ENCODE results near the gene NOL4L. TPM values are rescaled to one million over a fixed set of nuclear protein-coding genes. Genes with fewer than 3 reads are reported as not detected.

The NOL4L gene
- polyA plus RNA-seq, 4 donors = 16.0 to 97.3 (median 24.0) TPM

GRCh38 chr20:32508775-32509119 is 76.4 kb downstream of the NOL4L start:
- Histone ChIP-seq H3K36me3 (ENCODE audit: control insufficient read depth in 3 of 3, insufficient read depth in 2 of 3, low read depth in 1 of 3, low read length in 3 of 3) (peaks cover 0 to 50% (median 0%) of the 10 kb centered on the region in 3 donors), H3K27me3 (ENCODE audit: control insufficient read depth in 3 of 3, insufficient read depth in 3 of 3, low read length in 3 of 3) (no peaks in the 10 kb centered on the region), H3K4me3 (ENCODE audit: low read depth in 1 of 3, low read length in 3 of 3) (no peak overlapping the region), H3K9me3 (ENCODE audit: control insufficient read depth in 2 of 2, insufficient read depth in 1 of 2, low read depth in 1 of 2, low read length in 1 of 2) (no peaks in the 10 kb centered on the region), H3K4me1 (ENCODE audit: control insufficient read depth in 3 of 3, insufficient read depth in 2 of 3, low read depth in 1 of 3, low read length in 2 of 3) (peaks cover 0 to 28% (median 0%) of the 10 kb centered on the region in 3 donors), H3K27ac (ENCODE audit: low read depth in 1 of 3, low read length in 2 of 3) (no peak overlapping the region)
- 74 to 92% (median 76%) methylated on average over 3 of the region's 3 CpGs for WGBS, 3 donors
- FAIRE-seq = no peak
- no peak for DNase-seq

- H3K27ac ChIP-seq (ENCODE audit: low read depth in 1 of 3, low read length in 2 of 3) = no peak overlapping the region
- peak; percentile 33 to 56 for DNase-seq
Measured at GRCh38 chr20:32507998-32508774, 76.9 kb downstream of the NOL4L start.

DNA sequence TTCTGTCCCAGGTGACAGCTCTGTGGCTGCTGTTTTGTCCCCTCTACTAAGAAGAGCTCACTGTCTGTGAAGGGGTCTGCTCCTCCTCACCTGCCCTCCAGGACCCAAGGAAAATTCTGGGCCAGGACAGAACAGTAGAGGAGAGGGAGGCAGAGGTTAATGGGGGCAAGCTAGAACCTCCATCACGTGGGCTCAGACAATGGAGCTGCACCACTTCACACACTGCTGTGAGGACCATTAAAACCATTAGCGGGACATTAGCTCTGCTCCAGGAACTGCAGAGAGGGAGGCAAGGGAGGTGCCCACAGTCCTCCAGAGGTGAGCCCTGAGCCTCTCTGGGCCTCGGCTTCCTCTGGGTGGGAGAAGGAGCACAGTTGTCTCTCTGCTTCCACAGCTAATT is 78.4 kb downstream of the NOL4L start:
- Histone ChIP-seq H3K27ac (ENCODE audit: low read depth in 1 of 3, low read length in 2 of 3) (no peak overlapping the region), H3K4me1 (ENCODE audit: control insufficient read depth in 3 of 3, insufficient read depth in 2 of 3, low read depth in 1 of 3, low read length in 2 of 3) (peaks cover 0 to 28% (median 0%) of the 10 kb centered on the region in 3 donors), H3K9me3 (ENCODE audit: control insufficient read depth in 2 of 2, insufficient read depth in 1 of 2, low read depth in 1 of 2, low read length in 1 of 2) (no peaks in the 10 kb centered on the region), H3K4me3 (ENCODE audit: low read depth in 1 of 3, low read length in 3 of 3) (no peak overlapping the region), H3K27me3 (ENCODE audit: control insufficient read depth in 3 of 3, insufficient read depth in 3 of 3, low read length in 3 of 3) (no peaks in the 10 kb centered on the region), H3K36me3 (ENCODE audit: control insufficient read depth in 3 of 3, insufficient read depth in 2 of 3, low read depth in 1 of 3, low read length in 3 of 3) (peaks cover 0 to 54% (median 0%) of the 10 kb centered on the region in 3 donors)
- DNase-seq (no peak), FAIRE-seq (no peak)
- WGBS, 3 donors = 65 to 80% (median 69%) methylated on average over 3 of the region's 3 CpGs

More at GRCh38 chr20:32507998-32508774, 76.9 kb downstream of the NOL4L start:
- H3K36me3 ChIP-seq (ENCODE audit: control insufficient read depth in 3 of 3, insufficient read depth in 2 of 3, low read depth in 1 of 3, low read length in 3 of 3) = peaks cover 0 to 52% (median 0%) of the 10 kb centered on the region in 3 donors
- 56 to 67% (median 64%) methylated on average over 11 of the region's 11 CpGs for WGBS, 3 donors
- H3K4me3 ChIP-seq (ENCODE audit: low read depth in 1 of 3, low read length in 3 of 3) = no peak overlapping the region
- FAIRE-seq = no peak
- peaks cover 0 to 28% (median 0%) of the 10 kb centered on the region in 3 donors for H3K4me1 ChIP-seq (ENCODE audit: control insufficient read depth in 3 of 3, insufficient read depth in 2 of 3, low read depth in 1 of 3, low read length in 2 of 3)
- no peaks in the 10 kb centered on the region for H3K9me3 ChIP-seq (ENCODE audit: control insufficient read depth in 2 of 2, insufficient read depth in 1 of 2, low read depth in 1 of 2, low read length in 1 of 2)
- no peaks in the 10 kb centered on the region for H3K27me3 ChIP-seq (ENCODE audit: control insufficient read depth in 3 of 3, insufficient read depth in 3 of 3, low read length in 3 of 3)

DNA sequence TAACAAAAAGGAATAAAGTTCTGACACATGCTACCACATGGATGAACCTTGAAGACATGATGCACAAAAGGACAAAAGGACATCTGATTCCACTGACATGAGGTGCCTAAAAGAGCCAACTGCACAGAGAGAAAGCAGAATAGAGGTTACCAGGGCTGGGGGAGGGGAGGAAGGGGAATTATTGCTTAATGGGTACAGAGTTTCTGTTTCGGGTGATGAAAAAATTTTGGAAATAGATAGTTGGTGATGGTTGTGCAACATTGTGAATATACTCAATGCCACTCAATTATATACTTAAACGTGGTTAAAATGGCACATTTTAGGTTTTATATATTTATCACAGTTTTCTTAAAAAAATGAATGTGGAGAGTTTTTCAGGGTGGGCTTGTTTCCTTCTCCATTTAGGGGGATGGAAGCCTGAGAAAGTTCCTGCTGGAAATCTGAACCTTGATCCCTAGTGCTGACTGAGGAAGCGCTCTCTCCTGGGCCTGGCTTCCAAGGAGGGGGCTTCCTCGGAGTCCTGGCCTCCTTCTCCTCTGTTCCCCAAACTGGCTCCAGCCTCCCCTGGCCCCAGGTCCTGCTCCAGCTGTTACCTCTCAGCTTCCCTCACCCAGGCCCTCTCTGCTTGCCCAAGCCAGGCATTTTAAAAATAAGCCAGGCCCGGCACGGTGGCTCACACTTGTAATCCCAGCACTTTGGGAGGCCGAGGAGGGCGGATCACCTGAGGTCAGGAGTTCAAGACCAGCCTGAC is 79.2 kb downstream of the NOL4L start:
- DNase-seq = no peak
- no peaks in the 10 kb centered on the region for H3K27me3 ChIP-seq (ENCODE audit: control insufficient read depth in 3 of 3, insufficient read depth in 3 of 3, low read length in 3 of 3)
- no peak overlapping the region for H3K4me3 ChIP-seq (ENCODE audit: low read depth in 1 of 3, low read length in 3 of 3)
- FAIRE-seq = no peak
- 82 to 87% (median 86%) methylated on average over 8 of the region's 8 CpGs for WGBS, 3 donors
- H3K4me1 ChIP-seq (ENCODE audit: control insufficient read depth in 3 of 3, insufficient read depth in 2 of 3, low read depth in 1 of 3, low read length in 2 of 3) = peaks cover 0 to 22% (median 0%) of the 10 kb centered on the region in 3 donors
- no peak overlapping the region for H3K27ac ChIP-seq (ENCODE audit: low read depth in 1 of 3, low read length in 2 of 3)
- no peaks in the 10 kb centered on the region for H3K9me3 ChIP-seq (ENCODE audit: control insufficient read depth in 2 of 2, insufficient read depth in 1 of 2, low read depth in 1 of 2, low read length in 1 of 2)
- peaks cover 0 to 52% (median 0%) of the 10 kb centered on the region in 3 donors for H3K36me3 ChIP-seq (ENCODE audit: control insufficient read depth in 3 of 3, insufficient read depth in 2 of 3, low read depth in 1 of 3, low read length in 3 of 3)

GRCh38 chr20:32501709-32502108 is 83.4 kb downstream of the NOL4L start:
- Histone ChIP-seq H3K4me3 (ENCODE audit: low read depth in 1 of 3, low read length in 3 of 3) (no peak overlapping the region), H3K4me1 (ENCODE audit: control insufficient read depth in 3 of 3, insufficient read depth in 2 of 3, low read depth in 1 of 3, low read length in 2 of 3) (peaks cover 0 to 10% (median 0%) of the 10 kb centered on the region in 3 donors), H3K9me3 (ENCODE audit: control insufficient read depth in 2 of 2, insufficient read depth in 1 of 2, low read depth in 1 of 2, low read length in 1 of 2) (no peaks in the 10 kb centered on the region), H3K27ac (ENCODE audit: low read depth in 1 of 3, low read length in 2 of 3) (no peak overlapping the region), H3K36me3 (ENCODE audit: control insufficient read depth in 3 of 3, insufficient read depth in 2 of 3, low read depth in 1 of 3, low read length in 3 of 3) (peaks cover 0 to 31% (median 0%) of the 10 kb centered on the region in 3 donors), H3K27me3 (ENCODE audit: control insufficient read depth in 3 of 3, insufficient read depth in 3 of 3, low read length in 3 of 3) (no peaks in the 10 kb centered on the region)
- no peak for FAIRE-seq
- no peak for DNase-seq
- 77 to 83% (median 80%) methylated on average over 3 of the region's 3 CpGs for WGBS, 3 donors

DNA sequence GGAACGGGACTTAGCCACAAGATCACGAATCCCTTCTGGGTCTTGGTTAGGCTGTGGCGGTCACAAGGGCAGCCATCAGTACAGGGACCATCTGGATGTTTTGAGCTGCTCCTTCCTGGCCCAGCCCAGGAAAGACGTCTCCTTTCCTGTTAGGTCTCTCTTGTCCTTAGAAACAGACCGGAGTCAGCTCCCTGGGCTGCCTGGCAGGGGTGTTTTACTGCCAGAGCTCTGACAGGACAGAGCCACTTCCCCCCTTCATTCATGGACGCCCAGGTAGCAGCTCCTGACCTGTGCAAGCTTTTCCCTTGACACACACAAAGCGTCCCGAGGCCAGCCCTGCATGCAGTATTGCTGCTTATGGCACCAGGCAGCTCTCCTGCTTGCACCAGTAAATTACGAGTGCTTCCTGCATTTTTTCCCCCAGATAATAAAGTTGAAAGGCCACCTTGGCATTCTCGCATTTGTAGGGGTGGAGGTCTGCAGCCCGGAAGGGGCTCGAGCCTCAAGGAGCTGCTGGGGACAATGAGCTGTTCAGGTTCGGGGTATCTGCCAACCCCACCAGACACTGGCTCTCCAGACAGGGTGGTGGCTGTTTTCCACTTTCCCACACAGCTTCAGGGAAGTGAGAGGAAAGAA is 87.4 kb downstream of the NOL4L start:
- FAIRE-seq = no peak
- H3K36me3 ChIP-seq (ENCODE audit: control insufficient read depth in 3 of 3, insufficient read depth in 2 of 3, low read depth in 1 of 3, low read length in 3 of 3) = peaks cover 0 to 32% (median 0%) of the 10 kb centered on the region in 3 donors
- no peaks in the 10 kb centered on the region for H3K27me3 ChIP-seq (ENCODE audit: control insufficient read depth in 3 of 3, insufficient read depth in 3 of 3, low read length in 3 of 3)
- 56 to 78% (median 62%) methylated on average over 13 of the region's 13 CpGs for WGBS, 3 donors
- H3K4me3 ChIP-seq (ENCODE audit: low read depth in 1 of 3, low read length in 3 of 3) = no peak overlapping the region
- no peaks in the 10 kb centered on the region for H3K9me3 ChIP-seq (ENCODE audit: control insufficient read depth in 2 of 2, insufficient read depth in 1 of 2, low read depth in 1 of 2, low read length in 1 of 2)
- H3K27ac ChIP-seq (ENCODE audit: low read depth in 1 of 3, low read length in 2 of 3) = peak overlapping the region in 1 of 3 donors; percentile 40
- peaks cover 0 to 10% (median 0%) of the 10 kb centered on the region in 3 donors for H3K4me1 ChIP-seq (ENCODE audit: control insufficient read depth in 3 of 3, insufficient read depth in 2 of 3, low read depth in 1 of 3, low read length in 2 of 3)
- peak in 1 of 2 donors; percentile 51 for DNase-seq

DNA sequence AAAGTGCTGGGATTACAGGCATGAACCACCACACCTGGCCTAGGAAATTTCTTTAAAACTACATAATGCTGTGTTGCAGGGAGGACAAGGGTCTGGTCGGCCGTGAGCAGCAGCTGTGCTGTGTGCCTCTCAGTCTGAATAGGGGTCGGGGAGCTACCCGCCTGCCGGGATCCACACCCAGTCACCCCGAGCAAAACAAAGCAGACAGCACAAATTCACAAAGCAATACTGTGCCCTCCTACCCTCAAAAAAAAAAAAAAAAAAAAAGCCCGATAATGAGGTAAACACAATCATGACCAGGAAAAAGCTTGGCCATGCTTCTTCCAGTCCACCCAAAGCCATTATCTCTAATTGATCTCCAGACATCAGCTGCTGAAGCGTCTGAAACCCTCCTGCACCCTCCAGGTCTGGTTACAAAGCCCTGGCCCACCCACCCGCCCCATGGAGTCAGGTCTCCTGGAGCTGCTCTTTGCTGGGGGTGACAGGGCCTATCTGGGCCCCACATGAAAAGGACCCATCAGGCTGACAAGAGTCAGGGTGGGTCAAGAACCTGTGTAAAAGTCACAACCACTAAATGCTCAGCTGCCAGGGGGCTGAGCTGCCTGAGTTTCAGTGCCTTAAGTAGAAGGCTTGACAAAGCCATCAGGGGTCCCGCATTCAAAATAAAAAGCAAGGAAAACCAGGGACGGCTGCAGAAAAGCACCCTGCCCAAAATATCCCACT is 88.2 kb downstream of the NOL4L start:
- Histone ChIP-seq H3K27ac (ENCODE audit: low read depth in 1 of 3, low read length in 2 of 3) (peak overlapping the region in 1 of 3 donors; percentile 40), H3K4me3 (ENCODE audit: low read depth in 1 of 3, low read length in 3 of 3) (no peak overlapping the region), H3K9me3 (ENCODE audit: control insufficient read depth in 2 of 2, insufficient read depth in 1 of 2, low read depth in 1 of 2, low read length in 1 of 2) (no peaks in the 10 kb centered on the region), H3K36me3 (ENCODE audit: control insufficient read depth in 3 of 3, insufficient read depth in 2 of 3, low read depth in 1 of 3, low read length in 3 of 3) (peaks cover 0 to 36% (median 0%) of the 10 kb centered on the region in 3 donors), H3K4me1 (ENCODE audit: control insufficient read depth in 3 of 3, insufficient read depth in 2 of 3, low read depth in 1 of 3, low read length in 2 of 3) (peaks cover 0 to 10% (median 0%) of the 10 kb centered on the region in 3 donors), H3K27me3 (ENCODE audit: control insufficient read depth in 3 of 3, insufficient read depth in 3 of 3, low read length in 3 of 3) (no peaks in the 10 kb centered on the region)
- DNase-seq = no peak
- FAIRE-seq = no peak
- WGBS, 3 donors = 76 to 82% (median 78%) methylated on average over 11 of the region's 11 CpGs

- DNase-seq (no peak), FAIRE-seq (no peak)
- Histone ChIP-seq H3K4me1 (ENCODE audit: control insufficient read depth in 3 of 3, insufficient read depth in 2 of 3, low read depth in 1 of 3, low read length in 2 of 3) (peaks cover 0 to 10% (median 0%) of the 10 kb centered on the region in 3 donors), H3K27ac (ENCODE audit: low read depth in 1 of 3, low read length in 2 of 3) (no peak overlapping the region), H3K27me3 (ENCODE audit: control insufficient read depth in 3 of 3, insufficient read depth in 3 of 3, low read length in 3 of 3) (no peaks in the 10 kb centered on the region), H3K4me3 (ENCODE audit: low read depth in 1 of 3, low read length in 3 of 3) (no peak overlapping the region), H3K9me3 (ENCODE audit: control insufficient read depth in 2 of 2, insufficient read depth in 1 of 2, low read depth in 1 of 2, low read length in 1 of 2) (no peaks in the 10 kb centered on the region), H3K36me3 (ENCODE audit: control insufficient read depth in 3 of 3, insufficient read depth in 2 of 3, low read depth in 1 of 3, low read length in 3 of 3) (peaks cover 0 to 46% (median 0%) of the 10 kb centered on the region in 3 donors)
- WGBS, 3 donors = 83 to 92% (median 89%) methylated on average over 5 of the region's 5 CpGs
Measured at GRCh38 chr20:32495949-32496348, 89.2 kb downstream of the NOL4L start.
